Occipital lobe (tissue), 2 donors: ENCODE data around the gene MED1. TPM values are rescaled to one million over a fixed set of nuclear protein-coding genes. Genes with fewer than 3 reads are reported as not detected.
"Not testable (repeated sequence)": the region's sequence is repeated elsewhere in the genome, so short reads cannot be mapped to it uniquely, and the experiment has no call there.

ENCODE experiments used
- DNase-seq: peaks from one replicate; lab custom pipeline; 2025; lab: John Stamatoyannopoulos, UW
- total RNA-seq: library from RNA; depleted of rRNA; stranded (reverse); fragments of >200 nt; gene quantifications from one replicate; pipeline ENCODE4 v1.2.3, GENCODE V29; 2014

The MED1 gene, protein sequence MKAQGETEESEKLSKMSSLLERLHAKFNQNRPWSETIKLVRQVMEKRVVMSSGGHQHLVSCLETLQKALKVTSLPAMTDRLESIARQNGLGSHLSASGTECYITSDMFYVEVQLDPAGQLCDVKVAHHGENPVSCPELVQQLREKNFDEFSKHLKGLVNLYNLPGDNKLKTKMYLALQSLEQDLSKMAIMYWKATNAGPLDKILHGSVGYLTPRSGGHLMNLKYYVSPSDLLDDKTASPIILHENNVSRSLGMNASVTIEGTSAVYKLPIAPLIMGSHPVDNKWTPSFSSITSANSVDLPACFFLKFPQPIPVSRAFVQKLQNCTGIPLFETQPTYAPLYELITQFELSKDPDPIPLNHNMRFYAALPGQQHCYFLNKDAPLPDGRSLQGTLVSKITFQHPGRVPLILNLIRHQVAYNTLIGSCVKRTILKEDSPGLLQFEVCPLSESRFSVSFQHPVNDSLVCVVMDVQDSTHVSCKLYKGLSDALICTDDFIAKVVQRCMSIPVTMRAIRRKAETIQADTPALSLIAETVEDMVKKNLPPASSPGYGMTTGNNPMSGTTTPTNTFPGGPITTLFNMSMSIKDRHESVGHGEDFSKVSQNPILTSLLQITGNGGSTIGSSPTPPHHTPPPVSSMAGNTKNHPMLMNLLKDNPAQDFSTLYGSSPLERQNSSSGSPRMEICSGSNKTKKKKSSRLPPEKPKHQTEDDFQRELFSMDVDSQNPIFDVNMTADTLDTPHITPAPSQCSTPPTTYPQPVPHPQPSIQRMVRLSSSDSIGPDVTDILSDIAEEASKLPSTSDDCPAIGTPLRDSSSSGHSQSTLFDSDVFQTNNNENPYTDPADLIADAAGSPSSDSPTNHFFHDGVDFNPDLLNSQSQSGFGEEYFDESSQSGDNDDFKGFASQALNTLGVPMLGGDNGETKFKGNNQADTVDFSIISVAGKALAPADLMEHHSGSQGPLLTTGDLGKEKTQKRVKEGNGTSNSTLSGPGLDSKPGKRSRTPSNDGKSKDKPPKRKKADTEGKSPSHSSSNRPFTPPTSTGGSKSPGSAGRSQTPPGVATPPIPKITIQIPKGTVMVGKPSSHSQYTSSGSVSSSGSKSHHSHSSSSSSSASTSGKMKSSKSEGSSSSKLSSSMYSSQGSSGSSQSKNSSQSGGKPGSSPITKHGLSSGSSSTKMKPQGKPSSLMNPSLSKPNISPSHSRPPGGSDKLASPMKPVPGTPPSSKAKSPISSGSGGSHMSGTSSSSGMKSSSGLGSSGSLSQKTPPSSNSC (N-terminal part only)
- total RNA-seq, result 30.7 TPM

DNA sequence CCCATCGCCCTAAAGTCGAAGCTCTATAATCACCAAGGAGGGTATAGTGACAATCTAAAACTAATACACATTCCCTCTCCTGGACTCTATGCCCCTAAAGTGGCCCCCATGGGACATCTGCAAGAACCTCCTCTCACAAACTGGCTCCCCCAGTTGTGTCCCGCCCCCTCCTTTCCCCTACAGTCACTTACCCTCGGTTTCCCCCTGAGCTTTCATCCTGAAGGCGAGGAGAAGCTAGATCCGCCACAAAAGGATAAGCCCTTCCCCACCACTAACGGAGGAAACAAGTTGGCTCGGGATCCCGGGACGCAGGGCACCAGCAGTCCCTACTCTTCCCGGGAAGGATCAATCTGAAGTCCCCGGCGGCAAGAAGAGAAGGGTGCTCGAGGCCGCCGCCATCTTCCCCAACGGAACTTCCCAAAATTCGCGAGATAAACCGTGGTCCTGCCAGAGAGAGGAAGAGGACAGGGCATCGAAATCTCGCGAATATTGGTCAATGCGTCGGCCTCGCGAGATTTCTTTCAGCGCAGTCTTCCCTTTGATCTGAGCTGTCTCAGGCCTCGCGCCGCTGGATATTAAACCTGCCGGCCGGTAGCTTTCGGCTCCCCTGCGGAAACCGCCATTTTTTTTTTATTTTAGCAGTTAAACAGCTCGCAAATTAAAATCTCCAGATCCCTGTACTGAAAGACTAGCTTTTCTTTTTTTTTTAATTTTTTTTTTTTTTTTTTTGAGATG lies at the start of gene MED1:
MED1 (minus strand) TSS at position 417 of the 735 bp plus-strand sequence; CDS start at position 216, 201 bp downstream.
- peak; percentile 87 for DNase-seq

DNA sequence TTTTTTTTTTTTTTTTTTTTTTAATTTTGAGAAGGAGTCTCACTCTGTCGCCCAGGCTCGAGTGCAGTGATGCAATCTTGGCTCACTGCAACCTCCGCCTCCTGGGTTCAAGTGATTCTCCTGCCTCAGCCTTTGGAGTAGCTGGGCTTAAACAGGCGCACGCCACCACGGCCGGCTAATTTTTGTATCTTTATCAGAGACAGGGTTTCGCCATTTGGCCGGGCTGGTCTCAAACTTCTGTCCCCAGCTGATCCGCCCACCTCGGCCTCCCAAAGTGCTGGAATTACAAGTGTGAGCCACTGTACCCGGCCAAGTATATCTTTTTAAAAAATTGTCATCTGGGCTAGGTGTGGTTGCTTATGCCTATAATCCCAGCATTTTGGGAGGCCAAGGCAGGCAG lies 45.9 kb upstream of the MED1 start:
- not testable (repeated sequence) for DNase-seq

DNA sequence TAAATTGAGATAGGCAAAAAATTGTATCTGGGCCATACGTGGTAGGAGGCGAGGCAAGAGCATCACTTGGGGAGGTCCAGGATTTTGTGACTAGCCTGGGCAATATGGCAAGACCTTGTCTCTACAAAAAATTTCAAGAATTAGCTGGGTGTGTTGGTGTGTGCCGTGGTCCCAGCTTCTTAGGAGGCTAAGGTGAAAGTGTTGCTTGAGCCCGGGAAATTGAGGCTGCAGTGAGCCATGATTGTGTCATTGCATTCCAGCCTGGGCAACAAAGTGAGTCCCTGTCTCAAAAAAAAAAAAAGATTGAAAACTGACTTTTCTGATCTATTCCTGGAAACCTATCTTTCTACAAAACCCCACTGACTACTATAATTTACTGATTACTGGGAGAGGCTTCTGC lies 36.9 kb upstream of the MED1 start:
- DNase-seq, result no peak

DNA sequence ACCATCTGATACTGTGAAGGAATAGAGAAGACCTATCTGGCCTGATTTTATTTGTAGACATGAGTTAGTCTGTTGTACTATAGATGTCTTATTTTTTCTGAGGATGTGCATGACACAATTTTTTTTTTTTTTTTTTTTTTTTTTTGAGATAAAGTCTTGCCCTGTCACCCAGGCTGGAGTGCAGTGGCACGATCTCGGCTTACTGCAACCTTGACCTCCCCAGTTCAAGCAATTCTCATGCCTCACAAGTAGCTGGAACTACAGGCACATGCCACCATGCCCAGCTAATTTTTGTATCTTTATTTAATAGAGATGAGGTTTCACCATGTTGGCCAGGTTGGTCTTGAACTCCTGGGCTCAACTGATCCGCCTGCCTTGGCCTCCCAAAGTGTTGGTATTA lies 36.4 kb upstream of the MED1 start:
- DNase-seq, result not testable (repeated sequence)

DNA sequence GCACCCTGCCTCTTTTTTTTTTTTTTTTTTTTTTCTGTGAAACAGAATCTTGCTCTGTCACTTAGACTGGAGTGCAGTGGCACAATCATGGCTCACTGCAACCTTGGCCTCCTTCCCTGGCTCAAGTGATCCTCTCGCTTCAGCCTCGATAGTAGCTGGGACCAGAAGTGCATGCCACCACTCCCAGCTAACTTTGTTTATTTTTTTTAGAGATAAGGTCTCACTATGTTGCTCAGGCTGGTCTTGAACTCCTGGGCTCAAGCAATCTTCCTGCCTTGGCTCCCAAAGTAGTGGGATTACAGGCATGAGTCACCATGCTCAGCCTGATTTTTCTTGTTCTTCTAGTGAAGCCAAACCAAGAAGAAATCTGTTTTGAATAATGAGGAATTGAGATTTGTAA lies 35.2 kb upstream of the MED1 start:
- DNase-seq, result no peak

DNA sequence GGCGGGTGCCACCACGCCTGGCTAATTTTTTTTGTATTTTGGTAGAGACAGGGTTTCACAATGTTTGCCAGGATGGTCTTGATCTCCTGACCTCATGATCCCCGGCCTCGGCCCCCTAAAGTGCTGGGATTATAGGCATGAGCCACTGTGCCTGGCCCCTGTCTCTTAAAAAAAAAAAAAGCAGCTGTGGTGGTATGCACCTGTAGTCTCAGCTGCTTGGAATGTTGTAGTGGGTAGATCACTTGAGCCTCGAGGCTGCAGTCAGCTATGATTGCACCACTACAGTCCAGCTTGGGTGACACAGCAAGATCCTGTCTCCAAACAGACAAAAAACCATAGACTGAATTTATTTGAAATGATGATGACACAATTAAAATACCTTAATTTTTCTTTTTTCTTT lies 34.5 kb upstream of the MED1 start:
- DNase-seq, result no peak

DNA sequence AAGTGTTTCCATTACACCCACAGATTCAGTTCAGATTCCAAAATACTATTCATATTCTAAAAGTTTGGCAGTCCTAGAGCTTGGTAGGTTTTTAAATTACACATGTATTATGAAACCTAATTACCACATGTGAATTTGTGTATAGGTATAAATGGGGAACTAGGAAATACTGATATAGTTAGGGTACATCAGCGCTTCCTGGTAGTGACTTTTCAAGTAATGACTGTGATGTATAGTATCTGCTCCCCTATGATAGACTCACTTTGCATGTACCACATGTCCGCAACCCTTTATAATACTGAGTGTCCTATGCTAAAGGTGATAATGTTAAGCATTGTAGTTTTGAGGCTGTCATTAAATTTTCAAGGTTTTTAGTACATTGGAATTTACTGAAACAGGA lies 33.1 kb upstream of the MED1 start:
- DNase-seq, result no peak

DNA sequence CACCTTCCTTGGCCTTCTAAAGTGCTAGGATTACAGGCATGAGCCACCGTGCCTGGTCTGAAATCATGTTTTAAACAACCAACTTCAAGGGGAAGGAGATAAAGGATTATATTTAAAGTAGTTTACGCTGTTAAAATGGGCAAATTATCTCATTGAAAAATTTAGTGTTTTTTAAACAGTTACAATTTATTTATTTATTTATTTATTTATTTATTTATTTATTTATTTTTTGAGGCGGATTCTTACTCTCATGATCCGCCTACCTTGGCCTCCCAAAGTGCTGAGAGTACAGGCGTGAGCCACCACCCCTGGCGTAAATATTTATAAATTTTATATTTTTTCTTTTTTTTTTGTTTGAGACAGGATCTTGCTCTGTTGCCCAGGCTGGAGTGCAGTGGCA lies 32.4 kb upstream of the MED1 start:
- DNase-seq, result no peak

DNA sequence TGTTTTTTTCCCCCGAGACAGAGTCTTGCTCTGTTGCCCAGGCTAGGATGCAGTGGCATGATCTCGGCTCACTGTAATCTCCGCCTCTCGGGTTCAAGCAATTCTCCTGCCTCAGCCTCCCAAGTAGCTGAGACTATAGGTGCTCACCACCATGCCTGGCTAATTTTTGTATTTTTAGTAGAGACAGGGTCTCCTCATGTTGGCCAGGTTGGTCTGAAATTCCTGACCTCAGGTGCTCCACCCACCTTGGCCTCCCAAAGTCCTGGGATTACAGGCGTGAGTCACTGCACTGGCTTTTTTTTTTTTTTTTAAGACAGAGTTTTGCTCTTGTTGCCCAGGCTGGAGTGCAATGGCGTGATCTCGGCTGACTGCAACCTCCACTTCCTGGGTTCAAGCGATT lies 28.6 kb upstream of the MED1 start:
- not testable (repeated sequence) for DNase-seq

DNA sequence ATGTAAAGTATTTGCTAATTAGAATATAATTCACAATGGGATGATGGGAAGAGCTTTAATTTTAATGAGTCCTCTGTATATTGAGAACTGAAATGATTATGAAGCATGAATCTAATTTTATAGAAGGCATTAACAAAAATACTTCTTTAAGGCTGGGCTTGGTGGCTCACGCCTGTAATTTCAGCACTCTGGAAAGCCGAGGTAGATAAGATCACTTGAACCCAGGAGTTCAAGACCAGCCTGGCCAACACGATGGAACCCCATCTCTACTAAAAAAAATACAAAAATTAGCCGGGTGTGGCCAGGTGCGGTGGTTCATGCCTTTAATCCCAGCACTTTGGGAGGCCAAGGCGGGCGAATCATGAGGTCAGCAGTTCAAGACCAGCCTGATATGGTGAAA lies 22.2 kb upstream of the MED1 start:
- no peak for DNase-seq

DNA sequence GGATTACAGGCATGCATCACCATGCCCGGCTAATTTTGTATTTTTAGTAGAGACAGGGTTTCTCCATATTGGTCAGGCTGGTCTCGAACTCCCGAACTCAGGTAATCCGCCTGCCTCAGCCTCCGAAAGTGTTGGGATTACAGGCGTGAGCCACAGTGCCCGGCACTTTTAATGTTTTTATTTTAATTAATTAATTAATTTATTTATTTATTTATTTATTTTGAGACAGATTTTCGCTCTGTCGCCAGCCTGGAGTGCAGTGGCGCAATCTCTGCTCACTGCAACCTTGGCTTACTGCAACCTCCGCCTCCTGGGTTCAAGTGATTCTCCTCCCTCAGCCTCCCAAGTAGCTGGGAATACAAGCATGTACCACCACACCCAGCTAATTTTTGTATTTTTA lies 17.5 kb upstream of the MED1 start:
- not testable (repeated sequence) for DNase-seq

DNA sequence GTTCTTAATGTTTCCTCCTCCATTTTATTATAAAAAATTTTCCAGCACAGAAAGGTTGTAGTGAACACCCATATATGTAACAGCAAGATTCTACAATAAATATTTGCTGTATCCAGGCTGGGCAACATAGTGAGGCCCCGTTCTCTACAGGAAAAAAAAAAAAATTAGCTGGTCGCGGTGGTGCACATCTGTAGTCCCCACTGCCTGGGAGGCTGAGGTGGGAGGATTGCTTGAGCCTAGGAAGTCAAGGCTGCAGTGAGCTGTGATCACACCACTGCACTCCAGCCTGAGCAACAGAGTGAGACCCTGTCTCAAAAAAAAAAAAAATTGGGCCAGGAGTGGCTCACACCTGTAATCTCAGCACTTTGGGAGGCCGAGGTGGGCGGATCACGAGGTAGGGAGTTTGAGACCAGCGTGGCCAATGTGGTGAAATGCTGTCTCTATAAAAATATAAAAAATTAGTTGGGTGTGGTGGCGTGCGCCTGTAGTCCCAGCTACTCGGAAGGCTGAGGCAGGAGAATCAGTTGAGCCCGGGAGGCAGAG lies 13.6 kb upstream of the MED1 start:
- not testable (repeated sequence) for DNase-seq

DNA sequence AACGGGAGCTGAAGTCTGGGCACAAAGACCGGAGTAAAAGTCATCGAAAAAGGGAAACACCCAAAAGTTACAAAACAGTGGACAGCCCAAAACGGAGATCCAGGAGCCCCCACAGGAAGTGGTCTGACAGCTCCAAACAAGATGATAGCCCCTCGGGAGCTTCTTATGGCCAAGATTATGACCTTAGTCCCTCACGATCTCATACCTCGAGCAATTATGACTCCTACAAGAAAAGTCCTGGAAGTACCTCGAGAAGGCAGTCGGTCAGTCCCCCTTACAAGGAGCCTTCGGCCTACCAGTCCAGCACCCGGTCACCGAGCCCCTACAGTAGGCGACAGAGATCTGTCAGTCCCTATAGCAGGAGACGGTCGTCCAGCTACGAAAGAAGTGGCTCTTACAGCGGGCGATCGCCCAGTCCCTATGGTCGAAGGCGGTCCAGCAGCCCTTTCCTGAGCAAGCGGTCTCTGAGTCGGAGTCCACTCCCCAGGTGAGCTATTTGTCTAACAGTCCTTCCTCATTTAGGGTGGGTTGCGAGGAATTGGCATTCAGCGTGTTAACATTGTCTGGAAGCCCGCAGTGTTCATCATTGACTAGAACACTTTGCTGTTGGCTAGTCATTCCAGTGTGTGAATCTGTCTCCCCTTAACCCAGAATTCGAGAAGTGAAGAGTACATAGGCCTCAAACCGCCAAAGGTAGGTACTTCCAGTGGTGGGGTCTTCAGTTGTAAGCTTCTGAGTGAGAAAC lies 11.7 kb upstream of the MED1 start:
- no peak for DNase-seq

DNA sequence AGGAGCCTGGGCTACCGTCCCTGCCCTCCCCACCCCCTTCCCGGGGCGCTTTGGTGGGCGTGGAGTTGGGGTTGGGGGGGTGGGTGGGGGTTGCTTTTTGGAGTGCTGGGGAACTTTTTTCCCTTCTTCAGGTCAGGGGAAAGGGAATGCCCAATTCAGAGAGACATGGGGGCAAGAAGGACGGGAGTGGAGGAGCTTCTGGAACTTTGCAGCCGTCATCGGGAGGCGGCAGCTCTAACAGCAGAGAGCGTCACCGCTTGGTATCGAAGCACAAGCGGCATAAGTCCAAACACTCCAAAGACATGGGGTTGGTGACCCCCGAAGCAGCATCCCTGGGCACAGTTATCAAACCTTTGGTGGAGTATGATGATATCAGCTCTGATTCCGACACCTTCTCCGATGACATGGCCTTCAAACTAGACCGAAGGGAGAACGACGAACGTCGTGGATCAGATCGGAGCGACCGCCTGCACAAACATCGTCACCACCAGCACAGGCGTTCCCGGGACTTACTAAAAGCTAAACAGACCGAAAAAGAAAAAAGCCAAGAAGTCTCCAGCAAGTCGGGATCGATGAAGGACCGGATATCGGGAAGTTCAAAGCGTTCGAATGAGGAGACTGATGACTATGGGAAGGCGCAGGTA lies 11.0 kb upstream of the MED1 start:
- DNase-seq, result no peak

DNA sequence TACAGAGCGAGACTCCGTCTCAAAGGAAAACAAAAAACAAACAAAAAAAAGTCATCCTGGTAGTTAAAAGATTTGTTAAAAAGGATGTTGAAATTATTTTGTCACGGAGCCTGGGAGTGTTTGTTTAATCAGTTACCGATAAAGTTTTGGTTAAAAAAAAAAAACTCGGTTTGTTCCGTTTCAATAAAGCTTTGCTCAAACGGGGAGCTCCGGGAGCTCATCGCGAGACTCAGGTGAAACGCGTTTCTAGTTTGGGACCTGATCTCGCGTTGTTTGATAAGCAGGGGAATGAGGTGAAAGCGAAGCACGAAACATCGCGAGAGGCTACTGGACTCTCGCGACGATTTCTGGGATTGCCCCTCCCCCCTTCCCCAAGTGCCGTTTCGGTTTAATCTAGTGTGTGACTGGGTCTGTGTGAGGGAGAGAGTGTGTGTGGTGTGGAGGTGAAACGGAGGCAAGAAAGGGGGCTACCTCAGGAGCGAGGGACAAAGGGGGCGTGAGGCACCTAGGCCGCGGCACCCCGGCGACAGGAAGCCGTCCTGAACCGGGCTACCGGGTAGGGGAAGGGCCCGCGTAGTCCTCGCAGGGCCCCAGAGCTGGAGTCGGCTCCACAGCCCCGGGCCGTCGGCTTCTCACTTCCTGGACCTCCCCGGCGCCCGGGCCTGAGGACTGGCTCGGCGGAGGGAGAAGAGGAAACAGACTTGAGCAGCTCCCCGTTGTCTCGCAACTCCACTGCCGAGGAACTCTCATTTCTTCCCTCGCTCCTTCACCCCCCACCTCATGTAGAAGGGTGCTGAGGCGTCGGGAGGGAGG lies 10.3 kb upstream of the MED1 start, which contains the start of gene CDK12:
CDK12 (plus strand) TSS at position 374 of the 813 bp plus-strand sequence. CDS start 586 bp downstream, outside the sequence.
- peak; percentile 95 for DNase-seq

DNA sequence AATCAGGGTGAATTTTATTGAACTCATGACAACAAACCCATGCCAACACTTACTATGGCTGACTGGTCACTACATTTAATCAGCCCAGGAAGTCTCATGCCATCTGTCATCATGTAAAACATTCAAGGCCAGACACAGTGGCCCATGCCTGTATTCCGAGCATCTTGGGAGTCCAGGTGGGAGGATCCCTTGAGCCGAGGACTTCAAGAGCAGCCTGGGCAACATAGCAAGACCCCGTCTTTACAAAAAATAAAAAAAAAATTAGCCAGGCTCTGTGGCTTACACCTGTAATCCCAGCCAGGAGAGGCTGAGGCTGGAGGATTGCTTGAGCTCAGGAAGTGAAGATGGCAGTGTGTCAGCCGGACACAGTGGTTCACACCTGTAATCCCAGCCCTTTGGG lies 4.9 kb upstream of the MED1 start:
- no peak for DNase-seq

DNA sequence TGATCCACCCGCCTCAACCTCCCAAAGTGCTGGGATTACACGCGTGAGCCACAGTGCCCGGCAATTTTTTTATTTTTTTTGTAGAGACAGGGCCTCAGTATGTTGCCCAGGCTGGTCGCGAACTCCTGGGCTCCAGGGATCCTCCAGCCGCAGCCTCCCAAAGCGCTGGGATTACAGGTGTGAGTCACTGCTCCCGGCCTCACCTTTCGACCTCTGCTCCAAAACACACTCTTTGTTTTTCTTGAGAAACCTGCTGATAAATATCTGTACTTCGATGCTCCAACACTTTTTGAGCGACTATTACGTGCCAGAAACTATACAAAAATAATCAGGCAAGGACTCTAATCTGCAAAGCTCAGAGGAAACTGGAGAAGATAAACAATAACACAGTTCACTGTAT lies 1.0 kb downstream of the MED1 start:
- no peak for DNase-seq

DNA sequence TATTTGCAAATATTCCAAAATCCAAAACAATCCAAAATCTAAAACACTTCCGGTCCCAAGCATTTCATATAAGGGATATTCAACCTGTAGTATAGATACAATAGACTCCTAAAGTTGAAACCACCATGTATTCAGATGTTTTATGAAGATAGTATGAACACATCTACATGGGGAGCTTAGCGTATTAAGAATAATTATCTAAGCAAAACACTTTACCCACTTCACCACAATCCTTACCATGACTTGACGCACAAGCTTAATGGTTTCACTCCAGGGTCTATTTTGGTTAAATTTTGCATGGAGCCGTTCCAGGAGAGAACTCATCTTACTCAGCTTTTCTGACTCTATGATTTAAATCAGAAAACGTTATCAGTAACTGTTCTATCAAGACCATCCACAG lies 3.5 kb downstream of the MED1 start:
- no peak for DNase-seq

DNA sequence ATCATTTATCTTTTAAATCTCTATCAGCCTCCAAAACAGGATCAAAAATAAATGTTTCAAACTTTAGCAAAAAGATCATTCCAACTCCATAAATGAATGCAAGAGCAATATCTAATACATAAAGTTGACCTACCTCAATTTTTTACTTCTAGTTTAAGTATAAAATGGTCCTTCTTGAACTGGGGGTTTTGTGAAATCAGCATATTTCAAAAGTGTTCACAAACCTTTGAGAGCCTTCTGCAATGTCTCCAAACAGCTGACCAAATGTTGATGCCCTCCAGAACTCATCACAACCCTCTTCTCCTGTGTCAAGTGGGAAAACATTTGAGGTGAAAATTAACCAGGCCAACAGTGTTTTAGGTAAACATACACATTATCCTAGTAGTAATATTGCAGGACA lies 7.7 kb downstream of the MED1 start:
- DNase-seq, result no peak
